Testis (tissue), 2 donors: ENCODE measurements around the gene GPATCH1.
"Not testable (repeated sequence)": the region's sequence is repeated elsewhere in the genome, so short reads cannot be mapped to it uniquely, and the experiment has no call there.

Experiments used
- CTCF ChIP-seq, 3 experiments: fragments of 450-650 bp in 2 of 3; fragments of 200-600 bp in 1 of 3; sonication (generic) in 1 of 3; IDR thresholded peaks; one replicate each; pipeline ENCODE4 v1.5.1; 2016 to 2019; ENCODE audit warnings: antibody characterized with exemption in 3 of 3, mild to moderate bottlenecking in 2 of 3, moderate library complexity in 1 of 3
- POLR2A ChIP-seq: fragments of 450-650 bp; IDR thresholded peaks from one replicate; pipeline ENCODE4 v1.6.1; 2017; ENCODE audit warnings: antibody characterized with exemption, mild to moderate bottlenecking, moderate library complexity

DNA sequence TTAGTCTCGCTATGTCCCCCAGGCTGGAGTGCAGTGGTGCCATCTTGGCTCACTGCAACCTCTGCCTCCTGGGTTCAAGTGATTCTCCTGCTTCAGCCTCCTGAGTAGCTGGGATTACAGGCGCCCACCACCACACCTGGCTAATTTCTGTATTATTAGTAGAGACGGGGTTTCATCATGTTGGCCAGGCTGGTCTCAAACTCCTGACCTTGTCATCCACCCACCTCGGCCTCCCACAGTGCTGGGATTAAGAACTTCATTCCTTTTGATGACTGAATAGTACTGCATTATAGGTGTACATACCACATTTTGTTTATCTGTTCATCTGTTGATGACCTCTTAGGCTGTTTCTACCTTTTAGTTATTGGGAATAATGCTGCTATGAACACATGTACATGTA is 71.6 kb downstream of the GPATCH1 start:
- TF ChIP-seq CTCF (IDR thresholded peaks at IDR 0.05); POLR2A: not testable (repeated sequence)
